GM19463 (cell line): ENCODE results near the gene USP47.

Experiments
- ATAC-seq: cut with Tn5 transposase; IDR thresholded peaks from one replicate; pipeline ENCODE4 v1.9.1; 2021; ENCODE audit warnings: mild to moderate bottlenecking, moderate library complexity; ENCODE audit not compliant: unreplicated experiment

Gene USP47

GRCh38 chr11:11996321-11997048 is 154.7 kb downstream of the USP47 start:
- no peak for ATAC-seq

- ATAC-seq, result no peak
These were observed 155.2 kb downstream of the USP47 start for GRCh38 chr11:11997049-11997322.

- no peak for ATAC-seq
These were observed 156.5 kb downstream of the USP47 start for GRCh38 chr11:11998091-11998781.

- ATAC-seq, result no peak
These were observed 159.4 kb downstream of the USP47 start for GRCh38 chr11:12001186-12001585.

- no peak for ATAC-seq
These were observed 161.6 kb downstream of the USP47 start for GRCh38 chr11:12003336-12003735.

- ATAC-seq, result no peak
These were observed 162.0 kb downstream of the USP47 start for GRCh38 chr11:12003815-12004214.

GRCh38 chr11:12005061-12005460 is 163.3 kb downstream of the USP47 start:
- ATAC-seq, result no peak

GRCh38 chr11:12005476-12005875 is 163.7 kb downstream of the USP47 start:
- ATAC-seq, result no peak

GRCh38 chr11:12006552-12007229 is 164.9 kb downstream of the USP47 start:
- ATAC-seq, result no peak

- ATAC-seq, result no peak
These were observed 165.4 kb downstream of the USP47 start for GRCh38 chr11:12007230-12007593.

- ATAC-seq, result no peak
These were observed 166.3 kb downstream of the USP47 start, which contains the start of gene DKK3 for GRCh38 chr11:12007769-12008737. TSS of gene DKK3 (minus strand) at chr11:12008626. CDS start at chr11:12008582, 44 bp downstream.
